GM08714 (cell line): ENCODE data around the gene ABAT.

Source experiments
- H3K4me3 ChIP-seq: fragments of 200-500 bp; sonication (Bioruptor generic); 2 replicates; pipeline ENCODE4 v1.5.1; 2014; ENCODE audit warnings: mild to moderate bottlenecking, low read length, inconsistent platforms
- ZNF274 ChIP-seq: IDR thresholded peaks from 2 replicates; pipeline ENCODE4 v1.6.1; 2012; ENCODE audit warnings: mild to moderate bottlenecking, low read depth, low read length

ABAT gene

DNA sequence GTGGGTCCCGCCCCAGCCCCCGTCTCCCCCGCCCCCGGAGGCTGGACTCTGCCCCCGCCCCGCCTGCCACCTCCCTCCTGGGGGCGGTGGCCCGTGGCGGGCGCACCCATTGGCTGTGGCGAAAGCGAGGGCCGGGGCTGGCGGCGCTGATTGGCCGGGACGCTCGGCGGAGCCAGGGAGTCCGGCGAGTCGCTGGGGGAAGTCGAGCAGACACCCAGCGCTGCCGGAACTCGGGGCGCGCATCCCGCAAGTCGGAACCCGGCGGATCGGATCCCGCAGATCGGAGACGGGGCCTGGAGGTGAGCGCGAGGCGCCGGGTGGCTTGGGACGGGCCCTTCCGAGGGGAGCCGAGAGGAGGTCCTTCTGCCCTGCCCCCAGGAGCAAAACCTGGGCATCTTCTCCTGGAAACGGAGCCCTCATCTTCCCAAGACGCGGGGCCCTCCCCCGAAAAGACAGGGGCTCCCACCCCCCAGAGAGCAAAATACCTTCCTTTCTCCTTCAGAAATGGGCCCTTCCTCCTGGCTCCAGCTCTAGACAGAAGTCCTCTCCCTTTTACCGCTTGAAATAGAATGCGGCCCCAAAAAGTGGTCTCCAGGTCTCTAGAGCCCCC, at the start of gene ABAT:
ABAT (plus strand) TSS at position 205 of the 610 bp plus-strand sequence. CDS start 61,123 bp downstream, outside the sequence.
- no peak for TF ChIP-seq ZNF274
- H3K4me3 ChIP-seq: peak within 1 kb of the TSS; percentile 80

DNA sequence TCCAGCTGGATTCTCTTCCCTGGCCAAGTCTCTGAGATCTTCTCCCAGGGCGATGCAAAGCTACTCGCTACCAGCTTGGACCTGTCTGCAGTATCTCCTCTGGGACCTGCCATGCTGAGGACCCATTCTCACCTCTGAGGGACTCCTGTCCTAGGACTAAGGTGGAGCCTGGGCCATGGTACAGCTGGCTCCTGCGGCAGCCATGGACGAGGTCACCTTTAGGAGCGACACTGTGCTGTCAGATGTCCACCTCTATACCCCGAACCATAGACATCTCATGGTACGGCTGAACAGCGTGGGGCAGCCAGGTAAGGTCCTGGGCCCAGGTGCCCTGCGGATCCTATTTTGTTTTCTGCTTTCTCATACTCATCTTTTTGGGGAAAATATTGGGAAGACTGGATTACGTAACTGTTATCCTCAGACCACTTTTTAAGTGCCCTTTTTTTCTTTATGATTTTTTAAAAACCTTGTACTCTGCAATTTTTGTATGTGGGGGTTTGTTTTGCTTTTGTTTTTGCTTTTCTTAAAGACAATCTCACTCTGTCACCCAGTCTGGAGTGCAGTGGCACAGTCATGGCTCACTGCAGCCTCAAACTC, 48.8 kb upstream of the ABAT start:
- H3K4me3 ChIP-seq: no peak overlapping the region
- TF ChIP-seq ZNF274: no peak

DNA sequence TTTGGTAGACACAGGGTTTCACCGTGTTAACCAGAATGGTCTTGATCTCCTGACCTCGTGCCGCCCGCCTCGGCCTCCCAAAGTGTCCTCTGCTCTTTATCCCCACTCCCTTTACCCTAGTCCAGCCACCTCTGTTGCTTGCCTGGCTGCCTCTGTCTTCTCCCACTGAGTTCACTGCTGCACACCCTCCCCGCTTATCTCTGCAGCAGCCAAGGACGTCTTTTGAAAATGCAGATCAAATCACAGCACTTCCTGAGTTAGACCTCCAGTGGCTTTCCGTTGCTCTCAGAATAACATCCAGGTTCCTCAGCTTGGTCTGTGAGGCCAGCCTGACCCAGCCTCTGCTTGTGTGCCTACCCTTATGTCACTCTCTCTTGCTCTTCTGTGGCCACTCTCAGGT, 47.5 kb upstream of the ABAT start:
- no peak for TF ChIP-seq ZNF274
- no peak overlapping the region for H3K4me3 ChIP-seq

DNA sequence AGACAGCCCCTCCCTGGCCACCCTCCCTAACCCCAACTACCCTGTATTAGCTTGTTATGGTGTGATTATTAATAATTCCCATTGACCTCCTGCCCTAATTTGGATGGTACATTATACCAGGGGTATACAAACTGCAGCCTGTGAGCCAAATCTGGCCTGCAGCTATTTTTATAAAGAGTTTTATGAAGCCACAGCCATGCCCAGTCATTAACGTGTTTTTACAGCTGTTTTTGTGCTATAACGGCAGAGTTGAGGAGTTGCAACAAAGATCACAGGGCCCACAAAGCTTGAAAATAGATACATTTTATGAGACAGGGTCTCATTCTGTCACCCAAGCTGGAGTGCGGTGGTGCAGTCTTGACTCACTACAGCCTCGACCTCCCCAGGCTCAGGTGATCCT, 47.0 kb upstream of the ABAT start:
- no peak overlapping the region for H3K4me3 ChIP-seq
- no peak for TF ChIP-seq ZNF274

DNA sequence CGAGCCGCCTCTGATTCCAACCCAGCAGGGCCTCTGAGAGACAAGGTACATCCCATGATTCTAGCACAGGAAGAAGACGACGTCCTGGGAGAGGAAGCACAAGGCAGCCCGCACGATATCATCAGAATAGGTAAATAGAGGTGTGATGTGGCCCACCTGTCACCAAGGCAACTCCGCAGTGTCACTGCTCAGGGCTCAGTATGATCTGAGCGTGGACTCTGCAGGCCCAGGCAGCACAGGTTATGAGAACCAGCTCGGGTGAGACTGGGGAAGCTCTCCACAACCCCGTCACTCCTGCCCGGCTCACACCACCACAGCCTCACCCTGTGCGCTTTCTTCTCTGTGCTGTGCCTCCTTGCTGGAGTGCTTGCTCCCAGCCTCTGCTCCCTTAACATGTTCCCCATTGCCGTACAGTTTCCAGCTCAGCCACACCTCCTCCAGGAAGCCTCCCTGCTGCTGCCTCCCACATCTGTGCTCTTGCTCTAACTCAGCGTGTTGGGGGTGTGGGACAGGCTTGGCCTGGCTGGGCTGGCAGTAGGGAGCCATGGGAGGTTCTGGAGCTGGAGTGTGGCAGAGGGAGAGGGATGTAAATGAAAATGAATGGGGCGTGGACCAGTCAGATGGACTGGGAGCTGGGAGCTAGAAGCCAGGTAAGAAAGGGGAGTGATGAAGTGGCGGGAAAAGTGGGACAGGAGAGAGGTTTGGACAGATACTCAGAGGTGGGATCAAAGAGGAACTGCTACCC, 45.3 kb upstream of the ABAT start:
- H3K4me3 ChIP-seq: no peak overlapping the region
- TF ChIP-seq ZNF274: no peak

DNA sequence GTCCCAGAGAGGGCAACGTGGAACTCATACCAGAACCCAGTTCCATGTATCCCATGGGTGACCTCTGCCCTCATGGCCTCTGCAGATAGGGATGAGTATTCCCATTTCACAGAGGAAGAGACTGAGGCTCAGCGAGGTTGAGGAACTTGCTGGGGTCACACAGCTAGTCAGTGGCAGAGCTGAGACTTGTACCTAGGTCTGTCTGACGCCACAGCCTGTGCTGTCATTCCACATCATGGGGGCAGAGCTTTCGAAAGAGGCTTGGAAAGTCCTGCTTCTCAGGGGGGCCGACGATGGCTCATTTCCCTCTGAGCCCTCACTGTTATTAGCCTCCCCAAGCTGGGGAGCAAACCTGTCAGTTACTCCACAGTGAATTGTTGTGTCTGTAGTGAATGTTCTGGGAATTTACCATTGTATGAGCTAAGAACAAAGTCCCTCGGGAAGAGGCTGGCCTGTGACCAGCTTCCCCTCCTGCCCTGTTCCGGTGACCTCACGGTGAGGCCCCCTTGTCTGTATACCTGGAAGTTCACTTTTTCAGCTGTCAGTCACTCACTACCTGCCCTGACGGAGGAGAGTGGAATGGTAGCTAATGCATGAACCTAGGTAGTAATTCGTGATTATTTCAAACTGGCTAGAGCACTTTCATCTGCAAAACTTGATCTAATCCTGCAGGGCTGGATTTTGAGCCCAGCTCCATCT, 44.0 kb upstream of the ABAT start:
- no peak for TF ChIP-seq ZNF274
- no peak overlapping the region for H3K4me3 ChIP-seq

DNA sequence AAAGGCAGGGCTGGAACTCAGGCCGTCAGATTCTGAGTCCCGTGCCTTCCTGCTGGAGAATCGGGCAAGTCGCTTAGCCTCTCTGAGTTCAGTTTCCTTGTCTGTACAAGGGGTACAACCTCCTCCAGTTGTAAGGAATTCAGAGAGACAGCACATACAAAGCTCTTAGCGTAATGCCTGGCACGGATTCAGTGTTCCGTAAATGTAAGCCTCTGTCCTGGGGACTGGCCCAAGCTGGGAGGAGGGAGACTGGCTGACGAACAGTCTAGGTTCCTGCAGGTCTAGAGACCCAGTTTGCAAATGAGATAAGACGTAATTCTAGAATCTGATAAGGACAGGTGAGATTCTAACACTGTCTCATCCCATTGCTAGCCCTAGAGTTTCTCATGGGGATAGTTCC, 43.0 kb upstream of the ABAT start:
- H3K4me3 ChIP-seq: no peak overlapping the region
- TF ChIP-seq ZNF274: no peak

DNA sequence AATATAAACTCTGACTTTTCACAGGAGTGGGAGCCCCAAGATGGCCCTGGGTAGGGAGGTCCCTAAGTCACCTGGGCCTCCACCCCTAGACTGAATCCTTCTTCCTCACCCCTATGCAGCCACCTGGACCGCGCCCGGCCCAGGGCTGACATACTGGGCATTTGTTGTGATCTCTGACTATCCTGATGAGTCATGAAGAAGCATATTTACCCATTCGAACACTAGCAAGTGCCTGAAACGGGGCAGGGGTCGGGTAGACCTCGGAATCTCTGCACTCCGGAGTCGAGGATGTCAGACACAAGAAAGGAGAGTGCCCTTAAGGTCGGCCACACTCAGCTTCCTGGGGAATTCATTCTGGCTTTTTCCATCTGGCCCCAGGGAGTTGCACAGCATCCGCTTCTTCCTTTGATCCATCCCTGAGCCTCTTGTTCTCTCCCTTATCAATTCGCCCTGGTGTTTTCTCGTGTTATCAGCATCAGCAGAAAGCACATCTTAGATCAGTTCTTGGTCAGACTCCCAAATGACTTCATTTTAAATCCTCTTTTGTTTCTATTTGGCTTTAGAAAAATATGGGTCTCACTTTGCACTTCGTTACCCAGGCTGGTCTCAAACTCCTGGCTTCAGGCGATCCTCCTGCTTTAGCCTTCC, 42.5 kb upstream of the ABAT start:
- no peak for TF ChIP-seq ZNF274
- no peak overlapping the region for H3K4me3 ChIP-seq

DNA sequence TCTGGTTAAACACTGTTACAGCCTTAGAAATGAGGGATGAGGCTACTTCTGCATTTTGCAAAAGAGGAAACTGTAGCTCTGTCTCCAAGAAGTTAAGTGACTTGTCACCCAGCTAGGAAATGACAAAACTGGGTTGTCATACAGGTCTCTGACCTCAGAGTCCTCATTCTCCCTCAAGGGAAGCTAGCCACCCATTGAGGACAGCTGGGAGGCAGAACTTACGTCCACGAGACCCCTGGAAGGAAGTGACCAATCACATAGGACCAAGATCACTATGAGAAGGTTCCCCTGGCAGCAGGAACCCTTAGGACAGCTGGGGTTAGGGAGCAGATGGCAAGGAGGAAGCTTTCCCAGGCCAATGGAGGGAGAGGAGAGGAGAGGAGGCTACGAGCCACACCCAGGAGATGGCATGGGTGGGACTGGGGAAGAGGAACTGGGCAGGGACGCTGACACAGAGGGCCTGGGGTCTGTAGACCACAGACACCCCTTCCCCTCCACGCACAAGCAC, 41.7 kb upstream of the ABAT start:
- TF ChIP-seq ZNF274: no peak
- no peak overlapping the region for H3K4me3 ChIP-seq

DNA sequence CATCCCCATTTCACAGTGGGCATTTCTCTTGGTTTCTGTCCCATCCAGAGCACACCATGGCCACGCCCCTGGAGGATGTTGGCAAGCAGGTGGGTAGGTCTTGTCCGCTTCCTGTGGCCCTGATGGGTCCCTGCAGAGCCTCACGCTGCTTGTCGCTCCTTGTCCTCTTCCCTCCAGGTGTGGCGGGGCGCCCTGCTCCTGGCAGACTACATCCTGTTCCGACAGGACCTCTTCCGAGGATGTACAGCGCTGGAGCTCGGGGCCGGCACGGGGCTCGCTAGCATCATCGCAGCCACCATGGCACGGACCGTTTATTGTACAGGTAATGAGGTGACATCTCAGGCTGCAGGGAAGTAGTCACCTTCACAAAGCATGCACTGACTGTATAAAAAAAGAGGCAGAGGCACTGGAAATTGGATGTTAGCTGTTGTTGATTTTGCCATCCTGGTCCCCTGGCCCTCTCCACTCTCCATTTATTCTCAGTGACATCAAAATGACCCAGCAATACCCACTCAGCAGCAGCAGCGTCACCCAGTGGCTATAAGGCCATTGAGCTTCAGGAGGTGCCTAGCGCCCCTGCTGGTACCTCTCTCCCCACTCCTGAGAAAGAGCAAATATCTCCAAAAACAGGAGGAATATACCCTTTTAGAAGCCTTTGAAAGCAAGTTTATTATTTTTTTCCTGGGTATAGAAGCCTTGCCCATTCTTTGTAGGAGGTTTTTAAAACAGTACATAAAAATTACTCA, 39.3 kb upstream of the ABAT start:
- no peak overlapping the region for H3K4me3 ChIP-seq
- no peak for TF ChIP-seq ZNF274

DNA sequence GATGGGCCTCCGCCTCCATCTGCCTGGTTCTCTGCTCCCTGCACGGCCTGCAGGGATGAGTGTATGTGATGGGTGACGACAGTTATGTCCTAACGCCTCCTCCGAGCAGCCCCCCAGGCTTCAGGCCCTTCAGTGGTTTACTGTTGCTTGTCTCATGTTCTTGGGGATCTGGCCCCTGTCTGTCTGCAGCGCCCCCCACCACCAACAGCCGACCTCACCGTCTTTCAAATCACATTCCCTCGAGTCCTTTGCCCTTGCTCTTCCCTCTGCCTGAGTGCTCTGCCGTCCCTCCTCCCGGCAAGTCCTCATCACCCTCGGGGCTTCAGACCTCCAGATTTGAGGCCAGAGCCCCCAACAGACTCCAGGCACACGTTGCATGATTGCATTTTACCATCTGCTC, 34.7 kb upstream of the ABAT start:
- no peak overlapping the region for H3K4me3 ChIP-seq
- TF ChIP-seq ZNF274: no peak

DNA sequence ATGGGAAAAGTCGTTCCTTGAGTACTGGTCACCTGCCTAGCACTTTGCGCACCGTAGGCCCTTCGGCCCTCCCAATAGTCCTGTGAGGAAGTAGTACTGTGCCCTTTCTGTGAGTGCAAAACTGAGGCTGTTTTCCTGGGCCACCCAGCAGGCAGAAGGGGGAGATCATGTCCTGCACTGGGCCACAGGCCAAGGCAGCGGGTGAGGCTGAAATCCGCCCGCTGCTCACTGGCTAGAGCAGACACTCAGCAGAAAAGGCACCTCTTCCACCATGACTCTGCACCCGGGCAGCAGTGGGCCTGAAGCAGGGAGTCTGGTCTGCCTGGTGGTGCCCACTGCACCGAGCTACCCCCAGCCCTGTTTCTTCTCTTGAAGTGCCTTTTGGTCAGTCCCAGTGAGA, 32.7 kb upstream of the ABAT start:
- TF ChIP-seq ZNF274: no peak
- no peak overlapping the region for H3K4me3 ChIP-seq

DNA sequence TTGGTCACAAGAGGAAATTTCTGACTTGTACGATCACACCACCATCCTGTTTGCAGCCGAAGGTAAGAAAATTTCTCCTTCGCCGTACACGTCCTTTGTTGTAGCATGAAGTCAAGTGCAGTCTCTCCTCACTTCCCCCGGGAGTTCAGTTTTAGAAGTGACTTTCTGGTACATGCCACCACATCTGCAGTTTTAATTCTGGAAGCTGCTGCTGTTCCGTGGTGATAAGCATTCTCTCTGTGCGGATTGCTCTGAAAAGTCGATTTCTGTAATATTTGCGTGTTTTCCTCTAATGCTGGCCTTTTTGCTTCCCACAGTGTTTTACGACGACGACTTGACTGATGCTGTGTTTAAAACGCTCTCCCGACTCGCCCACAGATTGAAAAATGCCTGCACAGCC, 32.3 kb upstream of the ABAT start:
- TF ChIP-seq ZNF274: no peak
- H3K4me3 ChIP-seq: no peak overlapping the region
